ENCODE results near the gene DCP1A. TPM values are rescaled to one million over a fixed set of nuclear protein-coding genes. Genes with fewer than 3 reads are reported as not detected.
A peak's percentile ranks its signal among the peaks of the same experiment; 100 is the strongest.
"Not testable (repeated sequence)": the region's sequence is repeated elsewhere in the genome, so short reads cannot be mapped to it uniquely, and the experiment has no call there.

Gene DCP1A
- polyA plus RNA-seq, 1 of the 3 experiments (the other 2 are of a cell fraction): 12.9 TPM

DNA sequence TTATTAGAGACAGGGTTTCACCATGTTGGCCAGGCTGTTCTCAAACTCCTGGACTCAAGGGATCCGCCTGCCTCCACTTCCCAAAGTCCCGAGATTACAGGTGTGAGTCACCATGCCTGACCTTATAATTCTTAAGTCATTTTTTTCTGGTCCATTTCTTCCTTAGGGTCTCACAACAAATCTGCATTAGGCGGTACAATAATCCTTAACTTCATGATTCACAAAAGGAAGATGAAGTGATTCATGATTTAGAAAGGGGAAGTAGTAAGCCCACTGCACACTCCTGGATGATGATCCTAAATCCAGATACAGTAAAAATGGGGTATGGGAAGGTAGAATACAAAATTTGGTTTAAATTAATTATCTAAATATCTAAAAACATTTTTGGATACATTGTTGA is 46.5 kb downstream of the DCP1A start:
- H3K4me2 ChIP-seq: no peak overlapping the region
- no peaks in the 10 kb centered on the region for H3K79me2 ChIP-seq (ENCODE audit: insufficient read depth)
- CTCF ChIA-PET: interaction anchor here (1.1 to 2.7 kb wide), 2 partner anchors 9 to 48 kb away, joined by 3 to 22 read pairs; no protein-coding TSS in a partner anchor
- no peak for DNase-seq
- POLR2A ChIA-PET: no interaction called here
- H3K4me1 ChIP-seq (ENCODE audit: control insufficient read depth in 1 of 2, insufficient read depth in 2 of 2, low read depth in 1 of 2, low read length in 1 of 2): no peaks in the 10 kb centered on the region
- H3F3A ChIP-seq (replicated peaks; ENCODE audit: insufficient read depth): peaks cover 26% of the 10 kb centered on the region
- TF ChIP-seq, protein P1, sequence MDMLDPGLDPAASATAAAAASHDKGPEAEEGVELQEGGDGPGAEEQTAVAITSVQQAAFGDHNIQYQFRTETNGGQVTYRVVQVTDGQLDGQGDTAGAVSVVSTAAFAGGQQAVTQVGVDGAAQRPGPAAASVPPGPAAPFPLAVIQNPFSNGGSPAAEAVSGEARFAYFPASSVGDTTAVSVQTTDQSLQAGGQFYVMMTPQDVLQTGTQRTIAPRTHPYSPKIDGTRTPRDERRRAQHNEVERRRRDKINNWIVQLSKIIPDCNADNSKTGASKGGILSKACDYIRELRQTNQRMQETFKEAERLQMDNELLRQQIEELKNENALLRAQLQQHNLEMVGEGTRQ (IDR thresholded peaks at IDR 0.05; ENCODE audit: borderline replicate concordance, low read depth, low read length): no peak
- TF ChIP-seq FOSL2 (IDR thresholded peaks at IDR 0.05; ENCODE audit: borderline replicate concordance, low read depth) (no peak), RCOR1 (IDR thresholded peaks at IDR 0.05; ENCODE audit: low read length) (no peak), MXI1 (IDR thresholded peaks at IDR 0.05; ENCODE audit: low read depth, low read length) (no peak), CHD2 (IDR thresholded peaks at IDR 0.05; ENCODE audit: low read length, partially characterized antibody) (no peak), SMC3 (IDR thresholded peaks at IDR 0.05; ENCODE audit: low read depth, low read length) (no peak), NFIC (IDR thresholded peaks at IDR 0.05; ENCODE audit: borderline replicate concordance) (no peak), GATA2 (CRISPR knock-in tag; IDR thresholded peaks at IDR 0.05) (no peak), RXRA (IDR thresholded peaks at IDR 0.05; ENCODE audit: borderline replicate concordance, low read depth) (no peak), TCF12 (IDR thresholded peaks at IDR 0.05) (no peak), FOXJ3 (CRISPR knock-in tag; IDR thresholded peaks at IDR 0.05) (no peak)
- TF ChIP-seq, protein P2, sequence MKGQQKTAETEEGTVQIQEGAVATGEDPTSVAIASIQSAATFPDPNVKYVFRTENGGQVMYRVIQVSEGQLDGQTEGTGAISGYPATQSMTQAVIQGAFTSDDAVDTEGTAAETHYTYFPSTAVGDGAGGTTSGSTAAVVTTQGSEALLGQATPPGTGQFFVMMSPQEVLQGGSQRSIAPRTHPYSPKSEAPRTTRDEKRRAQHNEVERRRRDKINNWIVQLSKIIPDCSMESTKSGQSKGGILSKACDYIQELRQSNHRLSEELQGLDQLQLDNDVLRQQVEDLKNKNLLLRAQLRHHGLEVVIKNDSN (IDR thresholded peaks at IDR 0.05; ENCODE audit: borderline replicate concordance, low read depth): no peak
- TF ChIP-seq, protein P3, sequence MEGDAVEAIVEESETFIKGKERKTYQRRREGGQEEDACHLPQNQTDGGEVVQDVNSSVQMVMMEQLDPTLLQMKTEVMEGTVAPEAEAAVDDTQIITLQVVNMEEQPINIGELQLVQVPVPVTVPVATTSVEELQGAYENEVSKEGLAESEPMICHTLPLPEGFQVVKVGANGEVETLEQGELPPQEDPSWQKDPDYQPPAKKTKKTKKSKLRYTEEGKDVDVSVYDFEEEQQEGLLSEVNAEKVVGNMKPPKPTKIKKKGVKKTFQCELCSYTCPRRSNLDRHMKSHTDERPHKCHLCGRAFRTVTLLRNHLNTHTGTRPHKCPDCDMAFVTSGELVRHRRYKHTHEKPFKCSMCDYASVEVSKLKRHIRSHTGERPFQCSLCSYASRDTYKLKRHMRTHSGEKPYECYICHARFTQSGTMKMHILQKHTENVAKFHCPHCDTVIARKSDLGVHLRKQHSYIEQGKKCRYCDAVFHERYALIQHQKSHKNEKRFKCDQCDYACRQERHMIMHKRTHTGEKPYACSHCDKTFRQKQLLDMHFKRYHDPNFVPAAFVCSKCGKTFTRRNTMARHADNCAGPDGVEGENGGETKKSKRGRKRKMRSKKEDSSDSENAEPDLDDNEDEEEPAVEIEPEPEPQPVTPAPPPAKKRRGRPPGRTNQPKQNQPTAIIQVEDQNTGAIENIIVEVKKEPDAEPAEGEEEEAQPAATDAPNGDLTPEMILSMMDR (IDR thresholded peaks at IDR 0.05): no peak
- H3K9me2 ChIP-seq: no peaks in the 10 kb centered on the region
- H4K20me1 ChIP-seq (ENCODE audit: insufficient read depth): no peaks in the 10 kb centered on the region
- 87% methylated on average over 3 of the region's 3 CpGs for WGBS (ENCODE audit: low lambda C conversion rate)
- H3K9ac ChIP-seq: no peak overlapping the region
- H3K9me3 ChIP-seq: no peaks in the 10 kb centered on the region
- no peaks in the 10 kb centered on the region for H3K27me3 ChIP-seq (ENCODE audit: insufficient read depth)
- peaks cover 32 to 48% of the 10 kb centered on the region in 2 experiments for H3K36me3 ChIP-seq (replicated peaks in 1 of 2; ENCODE audit: control insufficient read depth in 1 of 2, insufficient read depth in 2 of 2, low read length in 1 of 2)
- no peak overlapping the region for H3K4me3 ChIP-seq (ENCODE audit: low read depth in 2 of 2, low read length in 1 of 2)
- no peak overlapping the region for H3K27ac ChIP-seq (ENCODE audit: low read depth in 2 of 2, low read length in 1 of 2)
- H2AFZ ChIP-seq (ENCODE audit: low read depth): no peak overlapping the region

DNA sequence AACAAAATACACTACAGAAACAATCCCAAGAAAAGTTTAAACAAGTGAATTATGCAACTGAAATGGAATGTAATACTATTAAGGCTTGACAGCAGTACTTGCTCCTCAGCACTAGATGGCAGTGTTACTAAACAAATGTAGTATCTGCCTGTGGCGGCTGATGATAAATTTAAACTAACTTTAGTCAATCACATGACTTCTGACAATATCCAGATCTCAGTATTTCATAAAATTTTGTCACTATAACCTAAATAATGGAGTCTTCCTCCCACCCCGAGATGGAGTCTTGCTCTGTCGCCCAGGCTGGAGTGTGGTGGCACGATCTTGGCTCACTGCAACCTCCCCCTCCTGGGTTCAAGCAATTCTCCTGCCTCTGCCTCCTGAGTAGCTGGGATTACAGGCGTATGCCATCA is 47.7 kb downstream of the DCP1A start:
- H3K27ac ChIP-seq (ENCODE audit: low read depth in 2 of 2, low read length in 1 of 2): peak overlapping the region in 1 of 2 experiments; percentile 5; a peak in 1 of 4 replicates
- H3K27me3 ChIP-seq (ENCODE audit: insufficient read depth); H2AFZ ChIP-seq (ENCODE audit: low read depth); H3K79me2 ChIP-seq (ENCODE audit: insufficient read depth); H3K4me2 ChIP-seq; H3K9ac ChIP-seq; H3K9me3 ChIP-seq; H3K9me2 ChIP-seq; H3K4me1 ChIP-seq (ENCODE audit: control insufficient read depth in 1 of 2, insufficient read depth in 2 of 2, low read depth in 1 of 2, low read length in 1 of 2); H4K20me1 ChIP-seq (ENCODE audit: insufficient read depth); POLR2A ChIA-PET: not testable (repeated sequence)
- CTCF ChIA-PET: interaction anchor here (0.7 to 2.7 kb wide), 13 partner anchors 10 to 411 kb away, joined by 3 to 22 read pairs (median 4); no protein-coding TSS in a partner anchor
- peak; percentile 59 for DNase-seq
- TF ChIP-seq, protein P3 (IDR thresholded peaks at IDR 0.05): peak; percentile 93
- peak; percentile 88 for TF ChIP-seq RAD21 (IDR thresholded peaks at IDR 0.05; ENCODE audit: low read length)
- peak; percentile 65 for TF ChIP-seq SMC3 (IDR thresholded peaks at IDR 0.05; ENCODE audit: low read depth, low read length)
- TF ChIP-seq, protein P2 (IDR thresholded peaks at IDR 0.05; ENCODE audit: borderline replicate concordance, low read depth): peak; percentile 51; the same call in 1 of the 2 replicates
- peaks cover 35 to 43% of the 10 kb centered on the region in 2 experiments for H3K36me3 ChIP-seq (replicated peaks in 1 of 2; ENCODE audit: control insufficient read depth in 1 of 2, insufficient read depth in 2 of 2, low read length in 1 of 2)
- peak overlapping the region in 1 of 2 experiments; percentile 6; a peak in 1 of 4 replicates for H3K4me3 ChIP-seq (ENCODE audit: low read depth in 2 of 2, low read length in 1 of 2)
- 55% methylated on average over 5 of the region's 5 CpGs for WGBS (ENCODE audit: low lambda C conversion rate)
- H3F3A ChIP-seq (replicated peaks; ENCODE audit: insufficient read depth): peaks cover 24% of the 10 kb centered on the region

Measured in SK-N-SH (cell line).